PC-3 (cell line): Measurements from ENCODE around the gene MYH6.

Experiments used
- EZH2 ChIP-seq: fragments of 300-600 bp; sonication (generic); IDR thresholded peaks from one replicate; pipeline ENCODE4 v1.6.1; 2017; ENCODE audit warnings: antibody characterized with exemption, mild to moderate bottlenecking, low read length; ENCODE audit not compliant: unreplicated experiment
- EZH2phosphoT487 ChIP-seq: fragments of 300-600 bp; sonication (generic); IDR thresholded peaks from 2 replicates; pipeline ENCODE4 v1.6.1; 2018; ENCODE audit warnings: mild to moderate bottlenecking, antibody characterized with exemption, low read length, borderline replicate concordance
- TF ChIP-seq, protein P1 (sequence below): fragments of 300-600 bp; sonication (generic); conservative IDR thresholded peaks from 2 replicates; pipeline ENCODE4 v1.5.1; 2017; ENCODE audit warnings: antibody characterized with exemption, low read depth, mild to moderate bottlenecking, low read length

- TF ChIP-seq, protein P1, sequence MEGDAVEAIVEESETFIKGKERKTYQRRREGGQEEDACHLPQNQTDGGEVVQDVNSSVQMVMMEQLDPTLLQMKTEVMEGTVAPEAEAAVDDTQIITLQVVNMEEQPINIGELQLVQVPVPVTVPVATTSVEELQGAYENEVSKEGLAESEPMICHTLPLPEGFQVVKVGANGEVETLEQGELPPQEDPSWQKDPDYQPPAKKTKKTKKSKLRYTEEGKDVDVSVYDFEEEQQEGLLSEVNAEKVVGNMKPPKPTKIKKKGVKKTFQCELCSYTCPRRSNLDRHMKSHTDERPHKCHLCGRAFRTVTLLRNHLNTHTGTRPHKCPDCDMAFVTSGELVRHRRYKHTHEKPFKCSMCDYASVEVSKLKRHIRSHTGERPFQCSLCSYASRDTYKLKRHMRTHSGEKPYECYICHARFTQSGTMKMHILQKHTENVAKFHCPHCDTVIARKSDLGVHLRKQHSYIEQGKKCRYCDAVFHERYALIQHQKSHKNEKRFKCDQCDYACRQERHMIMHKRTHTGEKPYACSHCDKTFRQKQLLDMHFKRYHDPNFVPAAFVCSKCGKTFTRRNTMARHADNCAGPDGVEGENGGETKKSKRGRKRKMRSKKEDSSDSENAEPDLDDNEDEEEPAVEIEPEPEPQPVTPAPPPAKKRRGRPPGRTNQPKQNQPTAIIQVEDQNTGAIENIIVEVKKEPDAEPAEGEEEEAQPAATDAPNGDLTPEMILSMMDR, result no peak
- TF ChIP-seq EZH2 (no peak), EZH2phosphoT487 (no peak)
These were observed 6.8 kb downstream of the MYH6 start for GRCh38 chr14:23401291-23401690.
